Skeletal muscle tissue (tissue), 4 donors: ENCODE measurements around the gene MDK. TPM values are rescaled to one million over a fixed set of nuclear protein-coding genes. Genes with fewer than 3 reads are reported as not detected.

Experiments
- H3K27ac ChIP-seq: one replicate; pipeline ENCODE4 v1.7.0; 2013; ENCODE audit warnings: mild to moderate bottlenecking, low read depth, low read length, inconsistent platforms
- H3K27me3 ChIP-seq, 3 donors: one replicate each; pipeline ENCODE4 v1.7.0; 2013; ENCODE audit warnings: low read length in 3 of 3; ENCODE audit not compliant: control insufficient read depth in 3 of 3, insufficient read depth in 3 of 3
- H3K36me3 ChIP-seq, 3 donors: one replicate each; pipeline ENCODE4 v1.7.0; 2013; ENCODE audit warnings: low read length in 3 of 3; ENCODE audit not compliant: control insufficient read depth in 3 of 3, insufficient read depth in 3 of 3
- H3K4me1 ChIP-seq, 3 donors: one replicate each; pipeline ENCODE4 v1.7.0; 2013; ENCODE audit warnings: low read length in 3 of 3, mild to moderate bottlenecking in 3 of 3; ENCODE audit not compliant: control insufficient read depth in 3 of 3, insufficient read depth in 3 of 3
- H3K4me3 ChIP-seq, 3 donors: one replicate each; pipeline ENCODE4 v1.7.0; 2013; ENCODE audit warnings: low read length in 3 of 3
- H3K9ac ChIP-seq, 3 donors: one replicate each; pipeline ENCODE4 v1.7.0; 2013; ENCODE audit warnings: low read length in 3 of 3, mild to moderate bottlenecking in 3 of 3, moderate library complexity in 2 of 3, low read depth in 1 of 3
- H3K9me3 ChIP-seq, 3 donors: one replicate each; pipeline ENCODE4 v1.7.0; 2013; ENCODE audit warnings: low read length in 3 of 3; ENCODE audit not compliant: control insufficient read depth in 3 of 3
- total RNA-seq: library from RNA; depleted of rRNA; stranded (reverse); fragments of >200 nt; gene quantifications from one replicate; pipeline ENCODE4 v1.2.3, GENCODE V29; 2014
- donor health status: Osteomylitis.

The MDK gene
- total RNA-seq, 1 donor from 2014 or later = 28.2 TPM

DNA sequence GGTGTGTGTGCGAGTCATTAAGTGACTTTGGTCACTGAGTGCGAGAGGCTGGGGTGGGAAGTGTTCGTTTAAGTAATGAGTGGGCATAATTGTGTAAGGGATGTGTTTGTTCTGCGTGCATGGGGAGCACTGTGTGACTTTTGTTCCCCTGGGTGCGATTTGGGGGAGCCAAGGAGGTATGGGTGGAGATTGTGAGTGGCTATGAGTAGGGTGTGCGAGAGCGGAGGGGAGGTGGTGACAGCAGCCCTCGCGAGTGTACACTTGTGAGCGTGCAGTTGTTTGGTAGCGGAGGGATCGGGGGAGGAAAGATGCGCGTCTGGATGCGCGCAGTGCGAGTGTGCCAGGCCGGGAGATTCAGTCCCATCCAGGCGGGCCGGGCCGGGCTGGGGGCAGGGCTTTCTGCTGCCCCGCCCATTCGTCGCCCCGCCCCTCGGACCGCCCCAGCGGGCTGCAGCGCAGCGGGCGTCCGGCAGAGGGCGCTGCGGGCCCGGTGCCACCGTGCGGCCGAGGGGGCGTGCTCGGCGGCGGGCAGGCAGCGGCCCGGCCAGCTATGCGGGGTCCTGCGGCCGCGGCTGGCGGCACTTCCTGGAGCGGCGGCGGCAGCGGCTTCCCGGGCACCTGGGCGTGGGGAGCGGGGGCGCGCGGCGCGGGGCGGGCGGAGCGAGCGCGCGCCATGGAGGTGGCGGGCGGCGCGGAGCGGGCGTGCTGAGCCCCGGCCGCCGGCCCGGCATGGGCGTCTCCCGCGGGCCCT lies 34.4 kb upstream of the MDK start, which contains the start of gene DGKZ:
Gene DGKZ, plus strand, starts transcription at position 578 of the 751 bp plus-strand sequence. CDS start 197 bp downstream, outside the sequence.
- no peak within 1 kb of the TSS for H3K27ac ChIP-seq
- peak within 1 kb of the TSS; percentile 80 to 92 (median 84) for H3K9ac ChIP-seq

DNA sequence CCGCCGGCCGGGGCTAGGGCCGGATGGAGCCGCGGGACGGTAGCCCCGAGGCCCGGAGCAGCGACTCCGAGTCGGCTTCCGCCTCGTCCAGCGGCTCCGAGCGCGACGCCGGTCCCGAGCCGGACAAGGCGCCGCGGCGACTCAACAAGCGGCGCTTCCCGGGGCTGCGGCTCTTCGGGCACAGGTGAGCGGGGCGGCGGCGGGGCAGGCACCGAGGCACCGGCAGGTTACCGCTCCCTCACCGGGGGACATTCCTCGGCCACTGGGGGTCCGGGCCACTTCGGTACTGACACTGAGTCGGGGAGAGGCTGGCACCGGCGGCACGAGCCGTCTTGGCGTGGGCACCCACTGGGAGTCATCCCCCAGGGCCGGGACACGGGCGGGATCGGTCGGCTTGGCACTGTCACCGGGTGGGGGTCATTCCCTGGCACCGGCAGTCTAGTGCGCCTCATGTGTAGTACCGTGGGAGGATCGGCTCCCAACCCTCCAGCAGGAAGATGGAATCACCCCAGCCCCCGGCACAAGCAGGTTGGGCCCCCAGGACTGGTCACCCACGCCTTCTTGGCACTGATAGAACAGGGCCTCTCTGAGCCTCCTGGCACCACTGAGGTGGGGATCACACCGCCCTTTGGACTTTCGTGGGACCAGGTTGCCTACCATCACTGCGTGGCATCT lies 33.7 kb upstream of the MDK start:
- Histone ChIP-seq H3K9me3 (no peaks in the 10 kb centered on the region), H3K36me3 (no peaks in the 10 kb centered on the region), H3K4me1 (peaks cover 36 to 50% (median 44%) of the 10 kb centered on the region in 3 donors), H3K27ac (no peak overlapping the region), H3K9ac (peak overlapping the region; percentile 80 to 92 (median 84)), H3K4me3 (peak overlapping the region; percentile 78 to 86 (median 86)), H3K27me3 (no peaks in the 10 kb centered on the region)

More for the DNA sequence above, 34.4 kb upstream of the MDK start, which contains the start of gene DGKZ:
- H3K36me3 ChIP-seq = no peaks in the 10 kb centered on the region
- H3K9me3 ChIP-seq = no peaks in the 10 kb centered on the region
- no peaks in the 10 kb centered on the region for H3K27me3 ChIP-seq
- H3K4me3 ChIP-seq = peak within 1 kb of the TSS; percentile 78 to 86 (median 86)
- H3K4me1 ChIP-seq = peaks cover 34 to 49% (median 43%) of the 10 kb centered on the region in 3 donors

DNA sequence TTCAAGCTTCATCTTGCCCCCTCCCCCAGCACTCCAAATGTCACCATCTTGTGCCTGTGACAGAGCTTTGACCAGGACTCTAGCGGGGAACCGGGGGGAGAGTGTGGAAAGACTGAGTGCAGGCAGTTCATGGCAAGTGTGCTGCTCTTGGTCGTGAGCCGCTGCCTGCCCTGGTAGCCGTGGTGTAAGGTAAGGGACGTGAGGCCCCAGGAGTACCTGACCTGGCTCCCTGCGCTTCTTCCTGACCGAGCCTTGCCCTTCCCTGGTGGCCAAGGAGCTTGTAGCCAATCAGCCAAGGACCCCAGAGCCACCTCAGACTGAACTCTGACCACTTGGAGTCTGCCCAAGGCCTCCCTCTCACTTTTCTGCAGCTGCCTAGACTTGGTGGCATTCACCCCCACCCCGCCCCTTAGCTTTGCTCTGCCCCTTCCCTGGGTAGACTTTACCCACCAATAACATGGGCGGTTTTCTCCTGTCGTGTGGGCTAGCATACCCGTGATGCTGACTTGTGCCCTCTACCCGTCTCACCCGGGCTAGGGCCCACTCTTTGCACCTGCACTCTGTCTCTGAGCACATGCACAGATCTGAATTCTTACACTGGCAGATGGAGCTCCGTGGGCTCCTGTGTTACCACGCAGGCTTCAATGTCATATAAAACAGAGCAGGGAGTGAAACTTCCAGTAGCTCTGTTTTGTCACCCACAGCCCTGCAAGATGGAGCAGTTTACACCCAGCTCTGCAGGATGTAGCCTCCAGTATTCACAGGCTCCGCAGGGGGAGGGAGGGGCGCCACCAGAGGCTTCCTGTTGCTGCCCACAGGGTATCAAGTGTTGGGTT lies 32.7 kb upstream of the MDK start:
- Histone ChIP-seq H3K9ac (peak overlapping the region; percentile 10 to 92 (median 84)), H3K4me1 (peaks cover 38 to 50% (median 46%) of the 10 kb centered on the region in 3 donors), H3K27ac (no peak overlapping the region), H3K9me3 (no peaks in the 10 kb centered on the region), H3K36me3 (peaks cover 0 to 2% (median 0%) of the 10 kb centered on the region in 3 donors), H3K27me3 (no peaks in the 10 kb centered on the region), H3K4me3 (peak overlapping the region; percentile 78 to 86 (median 86))

DNA sequence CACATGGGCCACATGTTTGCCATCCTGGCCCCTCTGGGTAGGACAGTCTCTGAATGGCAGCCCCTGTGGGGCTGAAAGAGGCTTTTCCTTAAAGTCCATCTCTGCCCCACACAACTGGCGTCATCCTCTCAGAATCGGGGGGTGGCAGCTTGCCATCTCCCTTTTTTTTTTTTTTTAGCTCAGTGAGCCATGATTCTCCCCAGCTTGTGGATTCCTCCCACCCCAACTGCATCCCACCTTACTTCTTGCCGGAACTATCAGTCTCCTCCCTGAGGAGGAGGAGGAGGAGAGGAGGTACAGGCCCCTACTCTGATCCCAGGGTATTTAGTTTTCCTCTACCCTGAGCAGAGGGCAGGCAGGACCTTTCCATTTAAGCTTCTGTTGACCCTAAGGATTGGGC lies 30.8 kb upstream of the MDK start:
- Histone ChIP-seq H3K4me1 (peaks cover 38 to 46% (median 46%) of the 10 kb centered on the region in 3 donors), H3K4me3 (no peak overlapping the region), H3K36me3 (peaks cover 0 to 2% (median 0%) of the 10 kb centered on the region in 3 donors), H3K27me3 (no peaks in the 10 kb centered on the region), H3K9me3 (no peaks in the 10 kb centered on the region), H3K27ac (peak overlapping the region; percentile 55), H3K9ac (peak overlapping the region; percentile 35 to 69 (median 65))

DNA sequence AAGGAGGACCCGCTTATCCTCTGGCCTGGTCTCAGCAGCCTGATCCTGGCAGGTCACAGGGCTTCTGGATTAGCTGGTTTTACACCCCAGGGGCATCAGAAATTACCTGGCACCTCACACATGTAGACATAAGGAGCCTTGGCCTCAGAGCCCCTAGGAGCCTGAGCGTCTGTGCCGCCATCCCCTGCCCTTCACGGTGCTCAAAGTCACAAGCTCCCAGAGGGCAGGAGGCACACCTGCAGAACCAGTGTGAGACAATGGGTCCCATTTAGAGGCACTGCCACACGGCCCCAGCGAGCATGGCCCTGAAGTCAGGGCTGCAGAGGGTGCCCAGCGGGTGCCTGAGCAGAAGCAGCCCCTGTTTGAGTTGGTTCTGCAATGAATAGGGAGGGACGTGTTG lies 30.3 kb upstream of the MDK start:
- Histone ChIP-seq H3K4me1 (peaks cover 38 to 46% (median 46%) of the 10 kb centered on the region in 3 donors), H3K27ac (peak overlapping the region; percentile 55), H3K9ac (peak overlapping the region; percentile 65 to 80 (median 69))

DNA sequence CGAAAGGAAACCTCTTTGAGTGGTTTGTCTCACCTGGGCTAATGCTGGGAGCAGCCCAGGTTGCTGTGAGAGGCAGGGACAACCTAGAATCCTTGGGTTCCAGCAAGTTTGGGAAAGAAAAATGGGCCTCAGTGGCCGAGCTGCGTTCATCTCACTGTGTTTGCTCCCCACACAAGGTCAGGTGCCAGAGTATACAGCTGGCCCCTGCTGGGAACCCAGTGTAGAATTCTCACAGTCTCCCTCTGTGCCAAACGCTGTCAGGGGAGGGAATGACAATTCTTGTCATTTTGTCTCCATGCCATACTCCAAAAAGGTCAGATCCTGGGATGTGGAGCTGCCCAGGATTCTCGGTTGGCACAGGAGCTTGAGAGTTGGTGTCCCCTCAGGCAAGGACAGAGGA lies 29.9 kb upstream of the MDK start:
- H3K9ac ChIP-seq = peak overlapping the region; percentile 65 to 80 (median 69)
- peak overlapping the region; percentile 55 for H3K27ac ChIP-seq
- H3K4me1 ChIP-seq = peaks cover 38 to 46% (median 42%) of the 10 kb centered on the region in 3 donors
- H3K9me3 ChIP-seq = no peaks in the 10 kb centered on the region
- peaks cover 0 to 4% (median 0%) of the 10 kb centered on the region in 3 donors for H3K36me3 ChIP-seq
- H3K4me3 ChIP-seq = peak overlapping the region in 2 of 3 donors; percentile 65 to 67
- H3K27me3 ChIP-seq = no peaks in the 10 kb centered on the region

More for the DNA sequence above, 30.3 kb upstream of the MDK start:
- Histone ChIP-seq H3K9me3 (no peaks in the 10 kb centered on the region), H3K4me3 (no peak overlapping the region), H3K36me3 (peaks cover 0 to 2% (median 0%) of the 10 kb centered on the region in 3 donors), H3K27me3 (no peaks in the 10 kb centered on the region)

DNA sequence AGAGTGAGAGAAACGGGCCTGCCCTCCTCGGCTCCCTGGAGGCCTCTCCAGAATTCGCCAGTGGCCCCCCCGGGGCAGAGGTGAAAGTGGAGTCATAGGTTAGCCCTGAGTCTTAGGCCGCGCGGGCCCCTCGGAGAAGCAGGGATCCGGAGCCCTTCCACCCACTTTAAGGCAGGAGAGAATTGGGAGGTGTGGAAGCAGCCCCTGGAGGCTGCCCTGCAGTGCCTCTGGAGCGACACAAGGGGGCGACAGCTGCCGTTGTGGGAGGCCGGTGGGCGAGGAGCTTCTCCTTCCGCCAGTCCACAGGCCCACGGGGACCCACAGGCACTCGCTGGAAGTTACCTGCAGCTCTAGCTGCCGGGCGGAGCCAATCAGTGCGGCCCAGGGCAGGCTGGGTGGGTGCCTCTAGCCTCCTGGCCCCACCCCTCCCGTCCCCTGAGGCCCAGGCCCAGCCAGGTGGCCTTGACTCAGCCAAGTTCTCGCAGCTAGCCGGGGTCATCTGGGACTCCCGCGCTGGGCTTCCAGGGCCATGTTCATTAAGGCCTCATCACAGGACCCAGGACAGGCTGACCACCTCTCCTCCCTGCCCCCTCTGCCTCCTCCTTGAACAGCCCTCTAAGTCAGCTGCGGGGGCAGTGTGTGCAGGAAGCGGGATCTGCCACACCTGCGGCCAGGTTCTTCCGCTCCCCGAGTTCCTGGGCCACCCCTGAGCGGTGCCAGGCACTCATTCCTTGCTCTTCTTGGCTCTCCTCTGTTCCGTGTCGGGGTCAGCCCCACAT lies 29.2 kb upstream of the MDK start:
- Histone ChIP-seq H3K9me3 (no peaks in the 10 kb centered on the region), H3K4me3 (peak overlapping the region; percentile 38 to 67 (median 65)), H3K27ac (peak overlapping the region; percentile 55), H3K27me3 (no peaks in the 10 kb centered on the region), H3K36me3 (peaks cover 0 to 4% (median 0%) of the 10 kb centered on the region in 3 donors), H3K4me1 (peaks cover 35 to 41% (median 39%) of the 10 kb centered on the region in 3 donors), H3K9ac (peak overlapping the region; percentile 65 to 80 (median 69))

DNA sequence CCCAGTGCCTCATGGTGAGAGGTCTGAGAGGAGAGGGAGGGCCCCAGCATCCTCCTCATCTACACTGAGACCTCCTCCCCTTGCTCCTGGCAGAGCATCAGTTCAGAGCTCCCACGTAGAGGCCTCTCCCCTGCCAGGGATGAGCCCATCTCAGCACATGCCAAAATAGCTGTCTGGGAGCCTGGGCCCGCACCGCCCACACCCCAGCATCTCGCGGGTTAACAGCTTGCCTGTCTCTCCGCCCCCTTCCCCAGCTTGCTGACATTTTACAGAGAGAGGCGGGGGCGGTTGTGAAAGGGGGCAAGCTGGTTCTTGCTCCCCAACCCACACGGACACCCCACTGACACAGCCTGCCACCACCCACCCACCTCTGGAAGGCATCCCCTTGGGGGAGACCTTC lies 27.8 kb upstream of the MDK start:
- peak overlapping the region in 1 of 3 donors; percentile 23 for H3K9ac ChIP-seq
- H3K27me3 ChIP-seq = no peaks in the 10 kb centered on the region
- peaks cover 25 to 34% (median 31%) of the 10 kb centered on the region in 3 donors for H3K4me1 ChIP-seq
- H3K4me3 ChIP-seq = no peak overlapping the region
- H3K36me3 ChIP-seq = peaks cover 0 to 4% (median 0%) of the 10 kb centered on the region in 3 donors
- no peaks in the 10 kb centered on the region for H3K9me3 ChIP-seq
- no peak overlapping the region for H3K27ac ChIP-seq
